ENCODE data around the gene LRP2. TPM values are rescaled to one million over a fixed set of nuclear protein-coding genes. Genes with fewer than 3 reads are reported as not detected.

Gene LRP2
- total and polyA plus RNA-seq, 2 of the 4 experiments (the other 2 are of a cell fraction), result not detected

Other genes starting within 250 kb of the LRP2 start
- 1.4 and 1.9 TPM in 2 replicates for gene BBS5, start 117.0 kb upstream of the LRP2 start, total RNA-seq (2012; rRNA removed)
- 4.1 and 4.4 TPM in 2 replicates for gene BBS5, start 117.0 kb upstream of the LRP2 start, polyA plus RNA-seq (2012; rRNA removed)
- 0.18 and 0.28 TPM in 2 replicates for gene KLHL41, start 147.2 kb upstream of the LRP2 start, total RNA-seq (2012; rRNA removed)
- 0.10 TPM in 2 replicates for gene KLHL41, start 147.2 kb upstream of the LRP2 start, polyA plus RNA-seq (2012; rRNA removed)
- 11.5 and 16.9 TPM in 2 replicates for gene FASTKD1, start 211.3 kb upstream of the LRP2 start, total RNA-seq (2012; rRNA removed)
- gene FASTKD1, start 211.3 kb upstream of the LRP2 start, polyA plus RNA-seq (2012; rRNA removed), result 8.2 and 11.4 TPM in 2 replicates
- gene PPIG, start 221.8 kb upstream of the LRP2 start, total RNA-seq (2012; rRNA removed), result 10.4 and 30.8 TPM in 2 replicates
- gene PPIG, start 221.8 kb upstream of the LRP2 start, polyA plus RNA-seq (2012; rRNA removed), result 16.7 TPM in 2 replicates